ENCODE data around the gene EXOC8.

EXOC8 gene

GRCh38 chr1:231372501-231372900, 34.8 kb upstream of the EXOC8 start:
- Histone ChIP-seq H3K9me3 (no peaks in the 10 kb centered on the region), H3K4me3 (ENCODE audit: low read depth in 1 of 2, low read length in 1 of 2) (no peak overlapping the region)
- TF ChIP-seq CTCF (IDR thresholded peaks at IDR 0.05): no peak

GRCh38 chr1:231369282-231369681, 31.6 kb upstream of the EXOC8 start:
- no peak for TF ChIP-seq CTCF (IDR thresholded peaks at IDR 0.05)
- Histone ChIP-seq H3K27me3 (no peaks in the 10 kb centered on the region), H3K27ac (no peak overlapping the region), H3K4me1 (ENCODE audit: control insufficient read depth in 1 of 2, insufficient read depth in 1 of 2, low read depth in 1 of 2, low read length in 1 of 2) (no peaks in the 10 kb centered on the region), H3K36me3 (peaks cover 82% of the 10 kb centered on the region), H3K4me3 (ENCODE audit: low read depth in 1 of 2, low read length in 1 of 2) (no peak overlapping the region), H3K9me3 (no peaks in the 10 kb centered on the region)

More at GRCh38 chr1:231372501-231372900, 34.8 kb upstream of the EXOC8 start:
- H3K4me1 ChIP-seq (ENCODE audit: control insufficient read depth in 1 of 2, insufficient read depth in 1 of 2, low read depth in 1 of 2, low read length in 1 of 2): peaks cover 22 to 23% of the 10 kb centered on the region in 2 experiments
- H3K27me3 ChIP-seq: no peaks in the 10 kb centered on the region
- H3K36me3 ChIP-seq: peaks cover 50% of the 10 kb centered on the region
- H3K27ac ChIP-seq: no peak overlapping the region

GRCh38 chr1:231364192-231364591, 26.5 kb upstream of the EXOC8 start:
- Histone ChIP-seq H3K27me3 (no peaks in the 10 kb centered on the region), H3K4me1 (ENCODE audit: control insufficient read depth in 1 of 2, insufficient read depth in 1 of 2, low read depth in 1 of 2, low read length in 1 of 2) (peaks cover 0 to 2% of the 10 kb centered on the region in 2 experiments), H3K9me3 (no peaks in the 10 kb centered on the region), H3K36me3 (peaks cover 82% of the 10 kb centered on the region), H3K27ac (no peak overlapping the region), H3K4me3 (ENCODE audit: low read depth in 1 of 2, low read length in 1 of 2) (no peak overlapping the region)
- TF ChIP-seq CTCF (IDR thresholded peaks at IDR 0.05): no peak

- peaks cover 0 to 4% of the 10 kb centered on the region in 2 experiments for H3K4me1 ChIP-seq (ENCODE audit: control insufficient read depth in 1 of 2, insufficient read depth in 1 of 2, low read depth in 1 of 2, low read length in 1 of 2)
- no peak overlapping the region for H3K4me3 ChIP-seq (ENCODE audit: low read depth in 1 of 2, low read length in 1 of 2)
- TF ChIP-seq CTCF (IDR thresholded peaks at IDR 0.05): no peak
- no peak overlapping the region for H3K27ac ChIP-seq
- peaks cover 76% of the 10 kb centered on the region for H3K36me3 ChIP-seq
- H3K9me3 ChIP-seq: no peaks in the 10 kb centered on the region
- H3K27me3 ChIP-seq: no peaks in the 10 kb centered on the region
Observed at GRCh38 chr1:231363624-231364023, 26.0 kb upstream of the EXOC8 start.

GRCh38 chr1:231362325-231362724, 24.7 kb upstream of the EXOC8 start:
- Histone ChIP-seq H3K27me3 (no peaks in the 10 kb centered on the region), H3K36me3 (peaks cover 63% of the 10 kb centered on the region), H3K27ac (peak overlapping the region; percentile 4), H3K4me1 (ENCODE audit: control insufficient read depth in 1 of 2, insufficient read depth in 1 of 2, low read depth in 1 of 2, low read length in 1 of 2) (peaks cover 4 to 5% of the 10 kb centered on the region in 2 experiments), H3K4me3 (ENCODE audit: low read depth in 1 of 2, low read length in 1 of 2) (no peak overlapping the region), H3K9me3 (no peaks in the 10 kb centered on the region)
- TF ChIP-seq CTCF (IDR thresholded peaks at IDR 0.05): no peak

- Histone ChIP-seq H3K4me1 (ENCODE audit: control insufficient read depth in 1 of 2, insufficient read depth in 1 of 2, low read depth in 1 of 2, low read length in 1 of 2) (peaks cover 4 to 5% of the 10 kb centered on the region in 2 experiments), H3K27me3 (no peaks in the 10 kb centered on the region), H3K9me3 (no peaks in the 10 kb centered on the region), H3K36me3 (peaks cover 38% of the 10 kb centered on the region), H3K4me3 (ENCODE audit: low read depth in 1 of 2, low read length in 1 of 2) (no peak overlapping the region), H3K27ac (peak overlapping the region; percentile 36)
- no peak for TF ChIP-seq CTCF (IDR thresholded peaks at IDR 0.05)
Observed at GRCh38 chr1:231359113-231359512, 21.5 kb upstream of the EXOC8 start.

Measured in neutrophil (primary cell).